ENCODE measurements around the gene NUBPL.

GRCh38 chr14:31898838-31899528 is 337.8 kb downstream of the NUBPL start:
- TF ChIP-seq CTCF (IDR thresholded peaks at IDR 0.05; ENCODE audit: low read depth, low read length) (no peak), POLR2A (IDR thresholded peaks at IDR 0.05; ENCODE audit: extremely low read depth, insufficient read length) (no peak), MYC (IDR thresholded peaks at IDR 0.05; ENCODE audit: low read depth, low read length) (no peak)
